GM12878 (cell line): ENCODE measurements around the gene AGAP1. TPM values are rescaled to one million over a fixed set of nuclear protein-coding genes. Genes with fewer than 3 reads are reported as not detected.

Source experiments
- ATAC-seq: fragments of 200-7000 bp; cut with Tn5 transposase; 3 replicates; pipeline ENCODE4 v1.9.1; 2020; ENCODE audit warnings: mild to moderate bottlenecking, moderate library complexity
- BruUV-seq: library from RNA; stranded (reverse); fragments of 400-500 nt; replicated peaks from 2 replicates; lab custom pipeline; 2021; lab: Mats Ljungman, UMichigan
- CTCF ChIA-PET: fragments of 300-600 bp; sonication (Branson Sonifier 250); formaldehyde crosslinking; extraction: SDS; loops from one replicate; lab custom pipeline; 2021; ENCODE audit warnings: inconsistent platforms; lab: Yijun Ruan, JAX
- POLR2A ChIA-PET: fragments of 350-600 bp; formaldehyde crosslinking; extraction: SDS; loops from one replicate; lab custom pipeline; 2021; ENCODE audit warnings: inconsistent platforms; lab: Charles Lee
- RAD21 ChIA-PET: fragments of 300-600 bp; sonication (Branson Sonifier 250); formaldehyde crosslinking; loops from one replicate; lab custom pipeline; 2023; ENCODE audit warnings: antibody characterized with exemption; ENCODE audit not compliant: unreplicated experiment; lab: Charles Lee
- SMC1A ChIA-PET: fragments of 300-600 bp; sonication (Branson Sonifier 250); formaldehyde crosslinking; loops from one replicate; lab custom pipeline; 2023; ENCODE audit not compliant: unreplicated experiment, uncharacterized antibody; lab: Charles Lee
- DNase-seq: peaks from one replicate; pipeline ENCODE4 v3.0.0-alpha.2; 2011; ENCODE audit warnings: low read depth, low spot score
- FAIRE-seq: peaks from 3 replicates; lab custom pipeline; 2011; peaks lifted over from hg19 to GRCh38; lab: Jason Lieb, UNC
- H2AFZ ChIP-seq: 2 replicates; pipeline ENCODE4 v1.6.0; 2011; ENCODE audit warnings: low read depth, low read length, control low read depth; ENCODE audit not compliant: control insufficient read depth
- H3K27ac ChIP-seq: 2 replicates; pipeline ENCODE4 v1.5.1; 2011; ENCODE audit warnings: control low read depth; ENCODE audit not compliant: control insufficient read depth, insufficient read depth
- H3K27me3 ChIP-seq, 2 experiments: replicated peaks in 1 of 2; 2 replicates each; pipeline versions ENCODE4 v1.6.0 to v1.6.1; 2011; ENCODE audit warnings: low read length in 1 of 2; ENCODE audit not compliant: control insufficient read depth in 2 of 2, insufficient read depth in 2 of 2
- H3K36me3 ChIP-seq, 2 experiments: 2 replicates each; pipeline ENCODE4 v1.5.1; 2011; ENCODE audit warnings: low read length in 1 of 2; ENCODE audit not compliant: control insufficient read depth in 2 of 2, insufficient read depth in 2 of 2
- H3K4me1 ChIP-seq: 2 replicates; pipeline ENCODE4 v1.6.1; 2011; ENCODE audit warnings: mild to moderate bottlenecking, low read length, moderate library complexity, mixed read lengths; ENCODE audit not compliant: control insufficient read depth, insufficient read depth
- H3K4me2 ChIP-seq: 2 replicates; pipeline ENCODE4 v1.6.0; 2011; ENCODE audit warnings: control low read depth; ENCODE audit not compliant: control insufficient read depth, insufficient read depth
- H3K4me3 ChIP-seq: fragments of 200-600 bp; sonication (generic); 2 replicates; pipeline ENCODE4 v1.5.1; 2016
- H3K79me2 ChIP-seq: 2 replicates; pipeline ENCODE4 v1.6.0; 2011; ENCODE audit warnings: low read length; ENCODE audit not compliant: control insufficient read depth, insufficient read depth
- H3K9ac ChIP-seq: 2 replicates; pipeline ENCODE4 v1.8.0; 2011; ENCODE audit warnings: low read length, control low read depth, mixed read lengths; ENCODE audit not compliant: control insufficient read depth, insufficient read depth
- H3K9me3 ChIP-seq: replicated peaks from 3 replicates; pipeline ENCODE4 v1.5.1; 2011; ENCODE audit warnings: mild to moderate bottlenecking, low read length; ENCODE audit not compliant: control insufficient read depth, insufficient read depth
- H4K20me1 ChIP-seq: 2 replicates; pipeline ENCODE4 v1.6.0; 2011; ENCODE audit not compliant: control insufficient read depth, insufficient read depth
- ASH2L ChIP-seq: fragments of 300-600, 200-600 bp; sonication (generic); IDR thresholded peaks from 2 replicates; pipeline ENCODE4 v1.6.1; 2017; ENCODE audit warnings: low read depth, mild to moderate bottlenecking, borderline replicate concordance
- CBX5 ChIP-seq: sonication (generic); IDR thresholded peaks from 2 replicates; pipeline ENCODE4 v1.6.1; 2016; ENCODE audit warnings: low read depth, moderate library complexity, mild to moderate bottlenecking, inconsistent platforms
- E4F1 ChIP-seq: fragments of 450-650 bp; IDR thresholded peaks from 2 replicates; pipeline ENCODE4 v1.6.1; 2018; ENCODE audit warnings: borderline replicate concordance, mild to moderate bottlenecking; ENCODE audit not compliant: partially characterized antibody
- EP300 ChIP-seq, 2 experiments: fragments of 150-350 bp in 1 of 2; IDR thresholded peaks; 2 replicates each; pipeline ENCODE4 v1.6.1; 2011 to 2012; ENCODE audit warnings: low read depth in 2 of 2, low read length in 2 of 2, borderline replicate concordance in 1 of 2, improper control_type of control experiment in 1 of 2, inconsistent platforms in 1 of 2; ENCODE audit not compliant: control insufficient read depth in 1 of 2
- NFYA ChIP-seq: IDR thresholded peaks from 2 replicates; pipeline ENCODE4 v1.6.1; 2011; ENCODE audit warnings: low read depth, mild to moderate bottlenecking, low read length, improper control_type of control experiment, borderline replicate concordance
- NKRF ChIP-seq: fragments of 450-650 bp; conservative IDR thresholded peaks from 2 replicates; pipeline ENCODE4 v1.6.1; 2017; ENCODE audit warnings: mild to moderate bottlenecking, moderate library complexity
- NRF1 ChIP-seq: conservative IDR thresholded peaks from 2 replicates; pipeline ENCODE4 v1.6.1; 2011; ENCODE audit warnings: mild to moderate bottlenecking, low read depth, low read length, improper control_type of control experiment
- PAX8 ChIP-seq: fragments of 450-650 bp; IDR thresholded peaks from 2 replicates; pipeline ENCODE4 v1.6.1; 2017; ENCODE audit warnings: mild to moderate bottlenecking, moderate library complexity
- PRDM15 ChIP-seq: fragments of 450-650 bp; formaldehyde crosslinking; IDR thresholded peaks from 2 replicates; pipeline ENCODE4 v1.4.0; 2020; ENCODE audit warnings: mild to moderate bottlenecking, moderate library complexity
- SMC3 ChIP-seq: IDR thresholded peaks from 2 replicates; pipeline ENCODE4 v1.6.1; 2011; ENCODE audit warnings: low read length, improper control_type of control experiment, borderline replicate concordance
- SP1 ChIP-seq: IDR thresholded peaks from one replicate; pipeline ENCODE4 v1.6.1; 2011; ENCODE audit warnings: low read depth, low read length
- ZBTB11 ChIP-seq: fragments of 450-650 bp; formaldehyde crosslinking; IDR thresholded peaks from 2 replicates; pipeline ENCODE4 v1.5.0; 2022; ENCODE audit warnings: mild to moderate bottlenecking, missing genetic modification characterization
- WGBS: methylation state at CpG from one replicate; pipeline ENCODE4 v1.1.6; 2016; ENCODE audit warnings: low lambda C conversion rate; ENCODE audit not compliant: insufficient replicate concordance, insufficient coverage; ENCODE audit errors: missing lambda C conversion rate; 5-methylcytosine and 5-hydroxymethylcytosine counted together
- in situ Hi-C: fragments of 300-500 bp; cut with MboI; formaldehyde crosslinking; loops from 9 replicates; pipeline ENCODE4 v1.14.3; 2018; ENCODE audit warnings: mixed read lengths
- intact Hi-C: fragments of 100-400 bp; cut with micrococcal nuclease; formaldehyde crosslinking; loops from one replicate; pipeline ENCODE4 v1.14.2; 2022; ENCODE audit not compliant: unreplicated experiment
- polyA plus RNA-seq, 11 experiments: library from polyadenylated mRNA; depleted of rRNA in 4 of 11; unstranded in 6 of 11; stranded (reverse) in 5 of 11; fragments of >200 nt; fragmentation: Nextera tagmentation in 4 of 11; fragmentation: Illumina TruSeq in 1 of 11; extraction: Ambion mirVana in 4 of 11; extraction: Trizol in 1 of 11; gene quantifications; 1 replicate in 1 of 11; 2 replicates in 10 of 11; pipeline versions ENCODE4 v1.2.1 to v1.2.3, GENCODE V29; 2011 to 2016; ENCODE audit warnings: inconsistent platforms in 2 of 11, missing spikeins in 2 of 11, low read depth in 1 of 11
- total RNA-seq, 4 experiments: library from RNA; depleted of rRNA in 3 of 4; stranded (reverse); fragments of >200 nt in 3 of 4; fragmentation: Illumina TruSeq in 1 of 4; extraction: Trizol in 1 of 4; gene quantifications; 2 replicates each; pipeline versions ENCODE4 v1.2.1 to v1.2.3, GENCODE V29; 2013 to 2021

AGAP1 gene
- total and polyA plus RNA-seq, 10 of the 15 experiments (the other 5 are each of a cell fraction or from before 2014, with no cell fraction given): 0.05 to 0.15 (median 0.06) TPM; not detected in 7

GRCh38 chr2:236036045-236036444 is 542.2 kb downstream of the AGAP1 start:
- CTCF ChIA-PET: no interaction called here
- POLR2A ChIA-PET: no interaction called here
- TF ChIP-seq EP300 (IDR thresholded peaks at IDR 0.05; ENCODE audit: borderline replicate concordance in 1 of 2, control insufficient read depth in 1 of 2, low read depth in 2 of 2, low read length in 2 of 2) (no peak), CBX5 (no peak), NRF1 (no peak), PRDM15 (CRISPR knock-in tag) (no peak), ZBTB11 (CRISPR knock-in tag) (no peak), NFYA (no peak), ASH2L (no peak), SMC3 (no peak), PAX8 (no peak), SP1 (no peak), NKRF (no peak), E4F1 (no peak)

More at GRCh38 chr2:236036045-236036444, 542.2 kb downstream of the AGAP1 start:
- WGBS: 42% methylated on average over 16 of the region's 16 CpGs
- no peak for FAIRE-seq
- Histone ChIP-seq H3K79me2 (no peaks in the 10 kb centered on the region), H3K9me3 (no peaks in the 10 kb centered on the region; the same call in 2 of the 3 replicates), H3K4me1 (no peaks in the 10 kb centered on the region), H3K27me3 (no peaks in the 10 kb centered on the region), H2AFZ (no peak overlapping the region), H3K27ac (no peak overlapping the region), H4K20me1 (no peaks in the 10 kb centered on the region), H3K36me3 (no peaks in the 10 kb centered on the region), H3K4me2 (no peak overlapping the region), H3K4me3 (no peak overlapping the region), H3K9ac (no peak overlapping the region)
- no TSS peak for BruUV-seq
- no peak for ATAC-seq
- ChIA-PET RAD21 (no interaction called here), SMC1A (no interaction called here)
- intact Hi-C loops: no loop called here
- DNase-seq: no peak
- in situ Hi-C loops: no loop called here
